Erythroblast (primary cell): Measurements from ENCODE around the gene HERC3.

Experiments used
- GATA1 ChIP-seq: IDR thresholded peaks from 2 replicates; pipeline ENCODE4 v1.6.1; 2011; ENCODE audit warnings: low read depth, mild to moderate bottlenecking, control low read depth, low read length, moderate library complexity
- POLR2A ChIP-seq: IDR thresholded peaks from 2 replicates; pipeline ENCODE4 v1.6.1; 2011; ENCODE audit warnings: mild to moderate bottlenecking, low read length

DNA sequence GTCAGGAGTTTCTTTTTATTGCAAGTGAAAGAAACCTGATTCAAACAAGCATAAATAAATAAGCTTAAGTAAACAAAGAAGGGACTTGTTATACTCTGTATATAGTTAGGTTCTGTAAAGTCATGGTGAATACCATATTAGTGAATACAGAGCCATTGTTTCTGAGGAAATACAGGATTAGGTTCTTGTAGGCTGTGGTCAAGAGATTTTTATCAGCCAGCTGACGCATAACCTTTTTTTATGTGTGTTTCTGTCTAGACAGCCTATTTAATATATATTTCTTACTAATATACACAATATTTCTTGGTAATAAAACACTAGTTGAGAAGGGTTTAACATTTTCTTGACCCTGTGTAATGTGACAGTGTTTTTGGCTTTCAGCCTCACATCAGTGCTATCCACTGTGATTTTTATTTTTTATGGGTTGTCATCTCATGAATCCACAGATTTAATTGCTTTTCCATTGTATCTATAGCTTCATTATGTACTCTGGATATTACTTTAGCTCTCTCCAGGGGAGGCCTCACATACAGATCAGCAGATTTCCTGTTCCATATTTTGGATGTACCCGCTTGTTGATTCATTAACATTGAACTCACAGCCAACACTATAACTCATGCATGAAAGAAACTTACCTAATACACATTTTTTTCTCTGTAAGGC, 8.0 kb downstream of the HERC3 start:
- TF ChIP-seq POLR2A (no peak), GATA1 (no peak)
